ENCODE results near the gene EGFR. TPM values are rescaled to one million over a fixed set of nuclear protein-coding genes. Genes with fewer than 3 reads are reported as not detected.
"Not testable (repeated sequence)": the region's sequence is repeated elsewhere in the genome, so short reads cannot be mapped to it uniquely, and the experiment has no call there.

Gene EGFR
- total RNA-seq, 4 donors from 2014 or later, result 36.4 to 73.6 (median 38.7) TPM

DNA sequence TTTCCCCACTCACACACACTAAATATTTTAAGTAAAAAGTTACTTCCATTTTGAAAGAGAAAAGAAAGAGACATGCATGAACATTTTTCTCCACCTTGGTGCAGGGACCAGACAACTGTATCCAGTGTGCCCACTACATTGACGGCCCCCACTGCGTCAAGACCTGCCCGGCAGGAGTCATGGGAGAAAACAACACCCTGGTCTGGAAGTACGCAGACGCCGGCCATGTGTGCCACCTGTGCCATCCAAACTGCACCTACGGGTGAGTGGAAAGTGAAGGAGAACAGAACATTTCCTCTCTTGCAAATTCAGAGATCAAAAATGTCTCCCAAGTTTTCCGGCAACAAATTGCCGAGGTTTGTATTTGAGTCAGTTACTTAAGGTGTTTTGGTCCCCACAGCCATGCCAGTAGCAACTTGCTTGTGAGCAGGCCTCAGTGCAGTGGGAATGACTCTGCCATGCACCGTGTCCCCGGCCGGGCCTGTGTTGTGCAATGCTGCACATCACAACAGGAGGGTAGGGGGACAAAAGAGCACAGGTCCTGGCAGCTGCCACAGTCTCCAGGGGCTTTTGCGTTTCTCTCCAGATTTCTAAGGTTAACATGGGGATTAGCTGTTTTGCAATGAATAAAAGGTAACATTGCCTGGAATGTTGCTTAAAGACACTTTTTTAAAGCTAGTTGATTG, 146.5 kb downstream of the EGFR start:
- Histone ChIP-seq H3K36me3 (no peaks in the 10 kb centered on the region), H3K27ac (no peak overlapping the region), H3K9me3 (no peaks in the 10 kb centered on the region), H3K4me3 (no peak overlapping the region), H3K4me1 (no peaks in the 10 kb centered on the region), H3K27me3 (no peaks in the 10 kb centered on the region)
- TF ChIP-seq POLR2A (IDR thresholded peaks at IDR 0.05), result no peak
- TF ChIP-seq, protein P1, sequence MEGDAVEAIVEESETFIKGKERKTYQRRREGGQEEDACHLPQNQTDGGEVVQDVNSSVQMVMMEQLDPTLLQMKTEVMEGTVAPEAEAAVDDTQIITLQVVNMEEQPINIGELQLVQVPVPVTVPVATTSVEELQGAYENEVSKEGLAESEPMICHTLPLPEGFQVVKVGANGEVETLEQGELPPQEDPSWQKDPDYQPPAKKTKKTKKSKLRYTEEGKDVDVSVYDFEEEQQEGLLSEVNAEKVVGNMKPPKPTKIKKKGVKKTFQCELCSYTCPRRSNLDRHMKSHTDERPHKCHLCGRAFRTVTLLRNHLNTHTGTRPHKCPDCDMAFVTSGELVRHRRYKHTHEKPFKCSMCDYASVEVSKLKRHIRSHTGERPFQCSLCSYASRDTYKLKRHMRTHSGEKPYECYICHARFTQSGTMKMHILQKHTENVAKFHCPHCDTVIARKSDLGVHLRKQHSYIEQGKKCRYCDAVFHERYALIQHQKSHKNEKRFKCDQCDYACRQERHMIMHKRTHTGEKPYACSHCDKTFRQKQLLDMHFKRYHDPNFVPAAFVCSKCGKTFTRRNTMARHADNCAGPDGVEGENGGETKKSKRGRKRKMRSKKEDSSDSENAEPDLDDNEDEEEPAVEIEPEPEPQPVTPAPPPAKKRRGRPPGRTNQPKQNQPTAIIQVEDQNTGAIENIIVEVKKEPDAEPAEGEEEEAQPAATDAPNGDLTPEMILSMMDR (IDR thresholded peaks at IDR 0.05), result no peak
- intact Hi-C loops (cut with DNase I; ENCODE audit: low total_unique reads), result no loop called here
- no peak for DNase-seq

DNA sequence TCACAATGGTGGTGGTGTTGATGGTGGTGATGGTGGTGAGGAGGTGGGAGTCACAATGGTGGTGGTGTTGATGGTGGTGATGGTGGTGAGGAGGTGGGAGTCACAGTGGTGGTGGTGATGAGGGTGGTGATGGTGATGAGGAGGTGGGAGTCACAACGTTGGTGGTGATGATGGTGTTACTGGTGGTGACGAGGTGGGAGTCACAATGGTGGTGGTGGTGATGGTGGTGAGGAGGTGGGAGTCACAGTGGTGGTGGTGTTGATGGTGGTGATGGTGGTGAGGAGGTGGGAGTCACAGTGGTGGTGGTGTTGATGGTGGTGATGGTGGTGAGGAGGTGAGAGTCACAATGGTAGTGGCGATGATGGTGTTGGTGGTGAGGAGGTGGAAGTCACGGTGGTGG, 148.5 kb downstream of the EGFR start:
- H3K4me1 ChIP-seq; H3K27me3 ChIP-seq; H3K27ac ChIP-seq; H3K9me3 ChIP-seq; DNase-seq; intact Hi-C loops (cut with DNase I; ENCODE audit: low total_unique reads); H3K4me3 ChIP-seq; H3K36me3 ChIP-seq: not testable (repeated sequence)

GRCh38 chr7:55170335-55171069, 151.7 kb downstream of the EGFR start:
- intact Hi-C loops (cut with DNase I; ENCODE audit: low total_unique reads), result no loop called here
- Histone ChIP-seq H3K4me3 (no peak overlapping the region), H3K36me3 (no peaks in the 10 kb centered on the region), H3K4me1 (no peaks in the 10 kb centered on the region), H3K9me3 (no peaks in the 10 kb centered on the region), H3K27ac (no peak overlapping the region), H3K27me3 (no peaks in the 10 kb centered on the region)
- DNase-seq, result no peak
- TF ChIP-seq, protein P1 (IDR thresholded peaks at IDR 0.05), result no peak
- TF ChIP-seq POLR2A (IDR thresholded peaks at IDR 0.05), result no peak

- intact Hi-C loops (cut with DNase I; ENCODE audit: low total_unique reads), result no loop called here
- Histone ChIP-seq H3K36me3 (no peaks in the 10 kb centered on the region), H3K27ac (no peak overlapping the region), H3K4me3 (no peak overlapping the region), H3K27me3 (no peaks in the 10 kb centered on the region), H3K9me3 (no peaks in the 10 kb centered on the region), H3K4me1 (no peaks in the 10 kb centered on the region)
- TF ChIP-seq POLR2A (IDR thresholded peaks at IDR 0.05), result no peak
- TF ChIP-seq, protein P1 (IDR thresholded peaks at IDR 0.05), result no peak
- no peak for DNase-seq
These were observed 152.3 kb downstream of the EGFR start for GRCh38 chr7:55171157-55171556.

DNA sequence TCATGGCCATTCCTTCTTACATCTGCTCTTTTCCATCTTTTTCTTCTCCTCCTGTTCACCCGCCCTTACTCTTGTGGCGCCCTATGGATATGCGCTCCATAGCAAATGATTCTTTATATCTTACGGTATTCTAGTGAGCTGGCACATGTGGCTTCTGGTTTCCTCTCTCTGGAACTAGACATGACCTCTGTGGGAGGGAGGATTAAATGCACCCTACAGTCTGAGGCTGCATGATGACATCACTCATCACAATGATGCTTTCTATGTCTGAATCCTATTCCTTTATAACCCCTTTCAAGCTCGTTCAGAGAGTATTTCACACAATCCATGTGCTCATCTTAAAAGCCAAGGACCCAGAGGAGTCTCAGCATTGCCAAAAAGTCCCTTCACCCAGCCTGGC, 153.3 kb downstream of the EGFR start:
- Histone ChIP-seq H3K9me3 (no peaks in the 10 kb centered on the region), H3K36me3 (no peaks in the 10 kb centered on the region), H3K27ac (no peak overlapping the region), H3K4me1 (peaks cover 0 to 1% of the 10 kb centered on the region in 2 donors), H3K4me3 (no peak overlapping the region), H3K27me3 (no peaks in the 10 kb centered on the region)
- TF ChIP-seq, protein P1 (IDR thresholded peaks at IDR 0.05), result no peak
- no peak for DNase-seq
- intact Hi-C loops (cut with DNase I; ENCODE audit: low total_unique reads), result no loop called here

Measured in uterus (tissue), 4 donors.